SK-N-SH (cell line): ENCODE data around the gene FAM43B. TPM values are rescaled to one million over a fixed set of nuclear protein-coding genes. Genes with fewer than 3 reads are reported as not detected.

Experiments used
- CTCF ChIA-PET: fragments of 300-600, 350-600 bp; formaldehyde crosslinking; extraction: SDS; loops from one replicate; lab custom pipeline; 2021; lab: Yijun Ruan, JAX
- POLR2A ChIA-PET: fragments of 350-600 bp; sonication (Branson Sonifier 250); formaldehyde crosslinking; extraction: SDS; loops from one replicate; lab custom pipeline; 2020; ENCODE audit warnings: antibody characterized with exemption, inconsistent platforms; lab: Yijun Ruan, JAX
- DNase-seq: peaks from one replicate; pipeline ENCODE4 v3.0.0; 2012
- H2AFZ ChIP-seq: fragments of 200-600 bp; sonication (generic); 2 replicates; pipeline ENCODE4 v1.8.1; 2016; ENCODE audit warnings: antibody characterized with exemption, mild to moderate bottlenecking, low read depth
- H3F3A ChIP-seq: fragments of 200-600 bp; sonication (generic); replicated peaks from 2 replicates; pipeline ENCODE3; 2016; ENCODE audit warnings: antibody characterized with exemption, mild to moderate bottlenecking; ENCODE audit not compliant: insufficient read depth
- H3K27ac ChIP-seq, 2 experiments: fragments of 200-500 bp in 1 of 2; fragments of 200-600 bp in 1 of 2; sonication (Bioruptor generic) in 1 of 2; sonication (generic), shearing (Covaris generic) in 1 of 2; 2 replicates each; pipeline versions ENCODE4 v1.5.1 to v1.6.1; 2014 to 2016; ENCODE audit warnings: low read depth in 2 of 2, inconsistent platforms in 1 of 2, low read length in 1 of 2, mild to moderate bottlenecking in 1 of 2, mixed read lengths in 1 of 2
- H3K27me3 ChIP-seq: fragments of 200-600 bp; sonication (generic), shearing (Covaris generic); 2 replicates; pipeline ENCODE4 v1.6.1; 2016; ENCODE audit warnings: mixed run types; ENCODE audit not compliant: insufficient read depth
- H3K36me3 ChIP-seq, 2 experiments: fragments of 200-500 bp in 1 of 2; fragments of 200-600 bp in 1 of 2; sonication (Bioruptor generic) in 1 of 2; sonication (generic) in 1 of 2; replicated peaks in 1 of 2; 2 replicates each; pipeline versions ENCODE3 to v1.5.1; 2014 to 2016; ENCODE audit warnings: low read length in 1 of 2, mild to moderate bottlenecking in 1 of 2; ENCODE audit not compliant: insufficient read depth in 2 of 2, control insufficient read depth in 1 of 2
- H3K4me1 ChIP-seq, 2 experiments: fragments of 200-500 bp in 1 of 2; fragments of 200-600 bp in 1 of 2; sonication (Bioruptor generic) in 1 of 2; sonication (generic), shearing (Covaris generic) in 1 of 2; 2 replicates each; pipeline versions ENCODE4 v1.5.1 to v1.6.1; 2014 to 2016; ENCODE audit warnings: low read depth in 1 of 2, low read length in 1 of 2, mixed run types in 1 of 2; ENCODE audit not compliant: insufficient read depth in 2 of 2, control insufficient read depth in 1 of 2
- H3K4me2 ChIP-seq: fragments of 200-600 bp; sonication (generic), shearing (Covaris generic); 2 replicates; pipeline ENCODE4 v1.6.1; 2017; ENCODE audit warnings: mixed run types
- H3K4me3 ChIP-seq, 2 experiments: fragments of 200-500 bp in 1 of 2; fragments of 200-600 bp in 1 of 2; sonication (Bioruptor generic) in 1 of 2; sonication (generic), shearing (Covaris generic) in 1 of 2; 2 replicates each; pipeline versions ENCODE4 v1.5.1 to v1.8.1; 2014 to 2016; ENCODE audit warnings: low read depth in 2 of 2, inconsistent platforms in 1 of 2, low read length in 1 of 2, mild to moderate bottlenecking in 1 of 2, mixed read lengths in 1 of 2, moderate library complexity in 1 of 2
- H3K79me2 ChIP-seq: fragments of 200-600 bp; sonication (generic); 2 replicates; pipeline ENCODE4 v1.8.1; 2017; ENCODE audit warnings: mild to moderate bottlenecking; ENCODE audit not compliant: insufficient read depth
- H3K9ac ChIP-seq: fragments of 200-600 bp; sonication (generic); 2 replicates; pipeline ENCODE4 v1.6.1; 2017; ENCODE audit warnings: mixed run types
- H3K9me2 ChIP-seq: fragments of 200-600 bp; sonication (generic); 2 replicates; pipeline ENCODE4 v1.6.1; 2017; ENCODE audit warnings: mixed run types
- H3K9me3 ChIP-seq: fragments of 200-600 bp; sonication (generic); 2 replicates; pipeline ENCODE4 v1.6.1; 2017; ENCODE audit warnings: mixed run types, mild to moderate bottlenecking, moderate library complexity
- H4K20me1 ChIP-seq: fragments of 200-600 bp; sonication (generic); 2 replicates; pipeline ENCODE4 v1.6.1; 2017; ENCODE audit warnings: mild to moderate bottlenecking, mixed run types; ENCODE audit not compliant: insufficient read depth
- CHD2 ChIP-seq: fragments of 150-350 bp; IDR thresholded peaks from 2 replicates; pipeline ENCODE4 v1.6.1; 2018; ENCODE audit warnings: low read length; ENCODE audit not compliant: partially characterized antibody
- EZH2phosphoT487 ChIP-seq: fragments of 200-600 bp; sonication (generic); IDR thresholded peaks from 2 replicates; pipeline ENCODE4 v1.6.1; 2017; ENCODE audit warnings: low read depth, mixed run types, mild to moderate bottlenecking, antibody characterized with exemption, moderate library complexity, borderline replicate concordance
- FOSL2 ChIP-seq: IDR thresholded peaks from 2 replicates; pipeline ENCODE4 v1.4.0; 2012; ENCODE audit warnings: low read depth, mild to moderate bottlenecking, moderate library complexity, borderline replicate concordance
- FOXJ3 ChIP-seq: sonication (generic); formaldehyde crosslinking; IDR thresholded peaks from 2 replicates; pipeline ENCODE4 v1.5.1; 2020; ENCODE audit warnings: mild to moderate bottlenecking, missing genetic modification reagents
- FOXM1 ChIP-seq: IDR thresholded peaks from 2 replicates; pipeline ENCODE4 v1.4.0; 2012; ENCODE audit warnings: low read depth, mild to moderate bottlenecking
- GABPA ChIP-seq: IDR thresholded peaks from 2 replicates; pipeline ENCODE4 v1.4.0; 2012; ENCODE audit warnings: low read depth, mild to moderate bottlenecking
- GATA2 ChIP-seq: sonication (generic); formaldehyde crosslinking; IDR thresholded peaks from 2 replicates; pipeline ENCODE4 v1.5.0; 2020; ENCODE audit warnings: mild to moderate bottlenecking, missing genetic modification reagents
- MEF2A ChIP-seq: IDR thresholded peaks from 2 replicates; pipeline ENCODE4 v1.4.0; 2012; ENCODE audit warnings: low read depth, borderline replicate concordance
- MXI1 ChIP-seq: IDR thresholded peaks from 2 replicates; pipeline ENCODE4 v1.6.1; 2012; ENCODE audit warnings: mild to moderate bottlenecking, low read depth, low read length, improper control_type of control experiment
- NFIC ChIP-seq: IDR thresholded peaks from 2 replicates; pipeline ENCODE4 v1.4.0; 2012; ENCODE audit warnings: borderline replicate concordance
- NRF1 ChIP-seq: IDR thresholded peaks from 2 replicates; pipeline ENCODE4 v1.6.1; 2012; ENCODE audit warnings: low read depth, mild to moderate bottlenecking, low read length
- RCOR1 ChIP-seq: fragments of 150-350 bp; IDR thresholded peaks from 2 replicates; pipeline ENCODE4 v1.6.1; 2017; ENCODE audit warnings: antibody characterized with exemption, low read length
- RFX5 ChIP-seq: IDR thresholded peaks from 2 replicates; pipeline ENCODE4 v1.6.1; 2012; ENCODE audit warnings: mild to moderate bottlenecking, improper control_type of control experiment, low read length
- SIN3A ChIP-seq: IDR thresholded peaks from 2 replicates; pipeline ENCODE4 v1.6.1; 2012; ENCODE audit warnings: low read depth, mild to moderate bottlenecking, low read length, moderate library complexity, borderline replicate concordance
- TCF12 ChIP-seq: IDR thresholded peaks from 2 replicates; pipeline ENCODE4 v1.4.0; 2012
- TEAD4 ChIP-seq: IDR thresholded peaks from 2 replicates; pipeline ENCODE4 v1.4.0; 2012; ENCODE audit warnings: mild to moderate bottlenecking, borderline replicate concordance; ENCODE audit not compliant: insufficient read depth
- WGBS: methylation state at CpG from one replicate; pipeline ENCODE4 v1.1.6; 2017; ENCODE audit warnings: low lambda C conversion rate; 5-methylcytosine and 5-hydroxymethylcytosine counted together
- polyA plus RNA-seq, 3 experiments: library from polyadenylated mRNA; depleted of rRNA; stranded (reverse); fragments of >200 nt; gene quantifications; 2 replicates each; pipeline ENCODE4 v1.2.3, GENCODE V29; 2012
- TF ChIP-seq, protein P1 (sequence below): IDR thresholded peaks from 2 replicates; pipeline ENCODE4 v1.4.0; 2012; ENCODE audit warnings: low read depth, borderline replicate concordance
- TF ChIP-seq, protein P2 (sequence below): IDR thresholded peaks from 2 replicates; pipeline ENCODE4 v1.6.1; 2012; ENCODE audit warnings: mild to moderate bottlenecking, low read depth, low read length, moderate library complexity
- TF ChIP-seq, protein P3 (sequence below): fragments of 150-350 bp; IDR thresholded peaks from 2 replicates; pipeline ENCODE4 v1.6.1; 2016; ENCODE audit warnings: mild to moderate bottlenecking, low read depth, low read length

Gene FAM43B
- polyA plus RNA-seq, 1 of the 3 experiments (the other 2 are of a cell fraction) = not detected

DNA sequence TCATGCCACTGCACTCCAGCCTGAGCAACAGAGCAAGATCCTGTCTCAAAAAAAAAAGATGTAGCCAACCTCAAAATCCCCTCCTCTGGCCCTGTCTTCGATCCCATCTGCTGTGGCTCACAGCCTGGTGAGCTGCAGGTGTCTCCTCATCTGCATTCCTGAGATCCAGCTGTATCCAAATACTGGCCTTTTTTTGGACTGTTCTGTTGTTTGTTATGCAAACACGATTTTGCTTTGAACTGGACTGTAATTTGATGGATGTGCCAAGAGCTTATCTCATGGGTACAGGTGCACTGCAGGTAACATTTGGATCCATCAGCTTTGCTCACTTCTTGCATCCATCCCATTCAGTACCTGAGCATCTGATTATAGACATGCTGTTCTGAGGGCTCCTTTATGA lies 14.1 kb upstream of the FAM43B start:
- CTCF ChIA-PET = interaction anchor here (0.6 to 2.3 kb wide), 6 partner anchors 10 to 103 kb away, joined by 3 to 7 read pairs (median 3); partner anchors contain the start of gene FAM43B
- WGBS = 10% methylated on average over 2 of the region's 2 CpGs
- Histone ChIP-seq H3F3A (no peaks in the 10 kb centered on the region), H3K27me3 (peaks cover 37% of the 10 kb centered on the region), H2AFZ (no peak overlapping the region), H3K4me1 (no peaks in the 10 kb centered on the region), H3K36me3 (no peaks in the 10 kb centered on the region), H3K9me3 (no peaks in the 10 kb centered on the region), H4K20me1 (no peaks in the 10 kb centered on the region), H3K4me3 (no peak overlapping the region), H3K4me2 (no peak overlapping the region), H3K79me2 (no peaks in the 10 kb centered on the region), H3K9me2 (no peaks in the 10 kb centered on the region), H3K27ac (no peak overlapping the region), H3K9ac (no peak overlapping the region)
- TF ChIP-seq NRF1 = no peak
- TF ChIP-seq SIN3A = no peak
- TF ChIP-seq RFX5 = no peak
- no peak for TF ChIP-seq GABPA
- TF ChIP-seq NFIC = no peak
- TF ChIP-seq TCF12 = no peak
- no peak for TF ChIP-seq GATA2 (CRISPR knock-in tag)
- no peak for TF ChIP-seq EZH2phosphoT487
- POLR2A ChIA-PET = no interaction called here
- DNase-seq = no peak

DNA sequence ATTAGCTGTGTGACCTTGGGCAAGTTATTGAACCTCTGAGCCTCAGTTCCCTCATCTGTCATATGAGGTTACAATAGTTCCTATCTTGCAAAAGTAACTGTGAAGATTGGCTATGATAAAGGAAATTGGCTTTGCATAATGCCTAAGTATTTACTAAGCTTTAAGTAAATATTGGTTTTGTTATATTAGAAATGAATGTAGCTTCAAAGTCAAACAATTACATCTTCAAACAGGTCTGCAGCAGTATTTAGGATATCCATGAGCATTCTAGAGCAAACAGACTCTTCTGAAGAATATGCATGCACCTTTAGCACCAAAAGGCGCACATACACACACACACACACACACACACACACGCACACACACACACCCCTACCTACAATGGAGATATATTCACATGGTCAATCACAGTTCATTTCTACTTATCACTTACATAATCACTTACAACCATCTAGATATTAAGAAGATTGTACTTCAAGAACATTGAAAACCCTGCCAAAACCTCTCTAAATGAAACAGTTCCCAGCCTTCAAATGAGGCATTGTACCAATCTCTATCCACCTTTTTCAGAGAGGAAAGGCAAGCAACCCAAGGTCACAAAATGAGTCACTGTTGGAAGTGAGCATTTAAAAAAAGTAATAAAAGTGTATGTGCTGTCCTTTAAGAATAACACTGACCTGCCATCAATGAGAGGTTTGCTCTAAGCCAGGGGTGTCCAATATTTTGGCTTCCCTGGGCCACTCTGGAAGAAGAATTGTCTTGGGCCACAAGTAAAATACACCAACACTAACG lies 13.4 kb upstream of the FAM43B start:
- CTCF ChIA-PET = interaction anchor here (0.6 to 2.3 kb wide), 8 partner anchors 10 to 102 kb away, joined by 3 to 7 read pairs (median 4); partner anchors contain the start of genes FAM43B and PINK1
- H4K20me1 ChIP-seq = no peaks in the 10 kb centered on the region

More for the DNA sequence above, 13.4 kb upstream of the FAM43B start:
- Histone ChIP-seq H3K79me2 (no peaks in the 10 kb centered on the region), H3K9me2 (no peaks in the 10 kb centered on the region), H3K4me3 (no peak overlapping the region), H2AFZ (no peak overlapping the region), H3F3A (no peaks in the 10 kb centered on the region), H3K4me2 (no peak overlapping the region), H3K9me3 (no peaks in the 10 kb centered on the region), H3K4me1 (no peaks in the 10 kb centered on the region), H3K9ac (no peak overlapping the region), H3K36me3 (no peaks in the 10 kb centered on the region), H3K27ac (no peak overlapping the region), H3K27me3 (peaks cover 34% of the 10 kb centered on the region)
- TF ChIP-seq EZH2phosphoT487 = no peak
- TF ChIP-seq TEAD4 = no peak
- TF ChIP-seq NFIC = no peak
- TF ChIP-seq CHD2 = no peak
- TF ChIP-seq, protein P1, sequence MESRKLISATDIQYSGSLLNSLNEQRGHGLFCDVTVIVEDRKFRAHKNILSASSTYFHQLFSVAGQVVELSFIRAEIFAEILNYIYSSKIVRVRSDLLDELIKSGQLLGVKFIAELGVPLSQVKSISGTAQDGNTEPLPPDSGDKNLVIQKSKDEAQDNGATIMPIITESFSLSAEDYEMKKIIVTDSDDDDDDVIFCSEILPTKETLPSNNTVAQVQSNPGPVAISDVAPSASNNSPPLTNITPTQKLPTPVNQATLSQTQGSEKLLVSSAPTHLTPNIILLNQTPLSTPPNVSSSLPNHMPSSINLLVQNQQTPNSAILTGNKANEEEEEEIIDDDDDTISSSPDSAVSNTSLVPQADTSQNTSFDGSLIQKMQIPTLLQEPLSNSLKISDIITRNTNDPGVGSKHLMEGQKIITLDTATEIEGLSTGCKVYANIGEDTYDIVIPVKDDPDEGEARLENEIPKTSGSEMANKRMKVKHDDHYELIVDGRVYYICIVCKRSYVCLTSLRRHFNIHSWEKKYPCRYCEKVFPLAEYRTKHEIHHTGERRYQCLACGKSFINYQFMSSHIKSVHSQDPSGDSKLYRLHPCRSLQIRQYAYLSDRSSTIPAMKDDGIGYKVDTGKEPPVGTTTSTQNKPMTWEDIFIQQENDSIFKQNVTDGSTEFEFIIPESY = no peak
- no peak for TF ChIP-seq FOXJ3 (CRISPR knock-in tag)
- no peak for TF ChIP-seq FOXM1
- no peak for TF ChIP-seq TCF12
- TF ChIP-seq, protein P2, sequence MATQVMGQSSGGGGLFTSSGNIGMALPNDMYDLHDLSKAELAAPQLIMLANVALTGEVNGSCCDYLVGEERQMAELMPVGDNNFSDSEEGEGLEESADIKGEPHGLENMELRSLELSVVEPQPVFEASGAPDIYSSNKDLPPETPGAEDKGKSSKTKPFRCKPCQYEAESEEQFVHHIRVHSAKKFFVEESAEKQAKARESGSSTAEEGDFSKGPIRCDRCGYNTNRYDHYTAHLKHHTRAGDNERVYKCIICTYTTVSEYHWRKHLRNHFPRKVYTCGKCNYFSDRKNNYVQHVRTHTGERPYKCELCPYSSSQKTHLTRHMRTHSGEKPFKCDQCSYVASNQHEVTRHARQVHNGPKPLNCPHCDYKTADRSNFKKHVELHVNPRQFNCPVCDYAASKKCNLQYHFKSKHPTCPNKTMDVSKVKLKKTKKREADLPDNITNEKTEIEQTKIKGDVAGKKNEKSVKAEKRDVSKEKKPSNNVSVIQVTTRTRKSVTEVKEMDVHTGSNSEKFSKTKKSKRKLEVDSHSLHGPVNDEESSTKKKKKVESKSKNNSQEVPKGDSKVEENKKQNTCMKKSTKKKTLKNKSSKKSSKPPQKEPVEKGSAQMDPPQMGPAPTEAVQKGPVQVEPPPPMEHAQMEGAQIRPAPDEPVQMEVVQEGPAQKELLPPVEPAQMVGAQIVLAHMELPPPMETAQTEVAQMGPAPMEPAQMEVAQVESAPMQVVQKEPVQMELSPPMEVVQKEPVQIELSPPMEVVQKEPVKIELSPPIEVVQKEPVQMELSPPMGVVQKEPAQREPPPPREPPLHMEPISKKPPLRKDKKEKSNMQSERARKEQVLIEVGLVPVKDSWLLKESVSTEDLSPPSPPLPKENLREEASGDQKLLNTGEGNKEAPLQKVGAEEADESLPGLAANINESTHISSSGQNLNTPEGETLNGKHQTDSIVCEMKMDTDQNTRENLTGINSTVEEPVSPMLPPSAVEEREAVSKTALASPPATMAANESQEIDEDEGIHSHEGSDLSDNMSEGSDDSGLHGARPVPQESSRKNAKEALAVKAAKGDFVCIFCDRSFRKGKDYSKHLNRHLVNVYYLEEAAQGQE = no peak
- no peak for TF ChIP-seq MXI1
- TF ChIP-seq FOSL2 = no peak
- TF ChIP-seq, protein P3, sequence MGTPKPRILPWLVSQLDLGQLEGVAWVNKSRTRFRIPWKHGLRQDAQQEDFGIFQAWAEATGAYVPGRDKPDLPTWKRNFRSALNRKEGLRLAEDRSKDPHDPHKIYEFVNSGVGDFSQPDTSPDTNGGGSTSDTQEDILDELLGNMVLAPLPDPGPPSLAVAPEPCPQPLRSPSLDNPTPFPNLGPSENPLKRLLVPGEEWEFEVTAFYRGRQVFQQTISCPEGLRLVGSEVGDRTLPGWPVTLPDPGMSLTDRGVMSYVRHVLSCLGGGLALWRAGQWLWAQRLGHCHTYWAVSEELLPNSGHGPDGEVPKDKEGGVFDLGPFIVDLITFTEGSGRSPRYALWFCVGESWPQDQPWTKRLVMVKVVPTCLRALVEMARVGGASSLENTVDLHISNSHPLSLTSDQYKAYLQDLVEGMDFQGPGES = no peak
- TF ChIP-seq RCOR1 = no peak
- TF ChIP-seq MEF2A = no peak
- no peak for DNase-seq
- POLR2A ChIA-PET = no interaction called here
- 42% methylated on average over 3 of the region's 3 CpGs for WGBS
